Endometrial microvascular endothelial cells (primary cell): Measurements from ENCODE around the gene FRYL. TPM values are rescaled to one million over a fixed set of nuclear protein-coding genes. Genes with fewer than 3 reads are reported as not detected.
"Not testable (repeated sequence)": the region's sequence is repeated elsewhere in the genome, so short reads cannot be mapped to it uniquely, and the experiment has no call there.

Experiments used
- in situ Hi-C: cut with HindIII; loops from 2 replicates; pipeline ENCODE4 v1.10.0; 2017; ENCODE audit warnings: low sequenced_read_pairs, low pct_unique_long_range_greater_than_20kb; ENCODE audit errors: inconsistent ontology term
- total RNA-seq: library from RNA; depleted of rRNA; stranded (reverse); fragments of >200 nt; gene quantifications from one replicate; pipeline ENCODE4 v1.2.3, GENCODE V29; 2015; ENCODE audit errors: inconsistent ontology term

Gene FRYL
- total RNA-seq, 1 donor from 2014 or later: 57.8 TPM

- in situ Hi-C loops: no loop called here
Observed at GRCh38 chr4:48753159-48753558, 26.9 kb downstream of the FRYL start.

- in situ Hi-C loops: no loop called here
Observed at GRCh38 chr4:48752726-48753125, 27.4 kb downstream of the FRYL start.

GRCh38 chr4:48752246-48752645 lies 27.8 kb downstream of the FRYL start:
- in situ Hi-C loops: no loop called here

- in situ Hi-C loops: no loop called here
Observed at GRCh38 chr4:48748949-48749596, 31.0 kb downstream of the FRYL start.

GRCh38 chr4:48746608-48747362 lies 33.3 kb downstream of the FRYL start:
- in situ Hi-C loops: no loop called here

- in situ Hi-C loops: not testable (repeated sequence)
Observed at GRCh38 chr4:48745223-48745622, 34.9 kb downstream of the FRYL start.

- in situ Hi-C loops: no loop called here
Observed at GRCh38 chr4:48742412-48742811, 37.7 kb downstream of the FRYL start.

GRCh38 chr4:48739560-48740019 lies 40.5 kb downstream of the FRYL start:
- in situ Hi-C loops: no loop called here

- in situ Hi-C loops: no loop called here
Observed at GRCh38 chr4:48738856-48739255, 41.2 kb downstream of the FRYL start.

- in situ Hi-C loops: not testable (repeated sequence)
Observed at GRCh38 chr4:48728906-48729496, 51.1 kb downstream of the FRYL start.

- in situ Hi-C loops: no loop called here
Observed at GRCh38 chr4:48727666-48728459, 52.2 kb downstream of the FRYL start.

- in situ Hi-C loops: no loop called here
Observed at GRCh38 chr4:48725414-48725813, 54.7 kb downstream of the FRYL start.

- in situ Hi-C loops: no loop called here
Observed at GRCh38 chr4:48722509-48723446, 57.3 kb downstream of the FRYL start.

GRCh38 chr4:48720459-48720858 lies 59.6 kb downstream of the FRYL start:
- in situ Hi-C loops: no loop called here

- in situ Hi-C loops: no loop called here
Observed at GRCh38 chr4:48718818-48719465, 61.1 kb downstream of the FRYL start.

- in situ Hi-C loops: not testable (repeated sequence)
Observed at GRCh38 chr4:48716285-48716684, 63.8 kb downstream of the FRYL start.

- in situ Hi-C loops: no loop called here
Observed at GRCh38 chr4:48710446-48711209, 69.5 kb downstream of the FRYL start.
